Measurements from ENCODE around the gene CD3G.

DNA sequence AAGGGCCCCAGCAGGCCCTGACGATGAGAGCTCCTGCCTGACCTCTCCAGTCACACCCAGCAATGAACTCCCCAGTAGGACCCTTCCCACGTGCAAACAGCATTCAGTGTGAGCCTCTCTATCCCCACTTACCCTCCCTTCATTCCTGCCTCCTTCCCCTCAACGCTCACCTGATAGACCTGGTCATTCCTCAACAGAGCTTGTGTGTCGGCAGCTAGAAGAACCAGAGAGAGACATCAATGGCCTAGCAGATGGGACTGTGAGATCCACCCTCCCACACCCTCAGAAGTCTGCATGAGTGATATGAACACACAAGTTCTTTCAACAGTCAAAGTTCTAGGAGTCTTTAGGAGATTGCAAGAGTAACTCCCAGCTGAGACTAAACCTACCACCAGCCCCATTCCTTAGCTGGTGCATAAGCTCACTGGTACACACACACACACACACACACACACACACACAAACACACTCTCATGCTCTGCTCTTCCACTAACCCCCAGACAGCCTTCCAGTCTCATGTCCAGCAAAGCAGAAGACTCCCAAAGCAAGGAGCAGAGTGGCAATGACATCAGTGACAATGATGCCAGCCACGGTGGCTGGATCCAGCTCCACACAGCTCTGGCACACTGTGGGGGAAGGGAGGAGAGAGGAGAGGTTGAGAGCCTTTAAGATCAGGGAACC, 4.7 kb upstream of the CD3G start:
- TF ChIP-seq, protein P1, sequence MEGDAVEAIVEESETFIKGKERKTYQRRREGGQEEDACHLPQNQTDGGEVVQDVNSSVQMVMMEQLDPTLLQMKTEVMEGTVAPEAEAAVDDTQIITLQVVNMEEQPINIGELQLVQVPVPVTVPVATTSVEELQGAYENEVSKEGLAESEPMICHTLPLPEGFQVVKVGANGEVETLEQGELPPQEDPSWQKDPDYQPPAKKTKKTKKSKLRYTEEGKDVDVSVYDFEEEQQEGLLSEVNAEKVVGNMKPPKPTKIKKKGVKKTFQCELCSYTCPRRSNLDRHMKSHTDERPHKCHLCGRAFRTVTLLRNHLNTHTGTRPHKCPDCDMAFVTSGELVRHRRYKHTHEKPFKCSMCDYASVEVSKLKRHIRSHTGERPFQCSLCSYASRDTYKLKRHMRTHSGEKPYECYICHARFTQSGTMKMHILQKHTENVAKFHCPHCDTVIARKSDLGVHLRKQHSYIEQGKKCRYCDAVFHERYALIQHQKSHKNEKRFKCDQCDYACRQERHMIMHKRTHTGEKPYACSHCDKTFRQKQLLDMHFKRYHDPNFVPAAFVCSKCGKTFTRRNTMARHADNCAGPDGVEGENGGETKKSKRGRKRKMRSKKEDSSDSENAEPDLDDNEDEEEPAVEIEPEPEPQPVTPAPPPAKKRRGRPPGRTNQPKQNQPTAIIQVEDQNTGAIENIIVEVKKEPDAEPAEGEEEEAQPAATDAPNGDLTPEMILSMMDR (IDR thresholded peaks at IDR 0.05), result no peak
- no peak for TF ChIP-seq POLR2A (IDR thresholded peaks at IDR 0.05)

Measured in heart left ventricle (tissue), 13 donors.